HTERT RPE-1 (cell line): ENCODE results near the gene MYO1E.

ENCODE experiments used
- in situ Hi-C: fragments of 300-500 bp; cut with MboI; formaldehyde crosslinking; loops from 4 replicates; pipeline ENCODE4 v1.14.3; 2020; ENCODE audit warnings: low sequenced_read_pairs

The MYO1E gene

GRCh38 chr15:59237924-59238331 lies 134.7 kb downstream of the MYO1E start:
- in situ Hi-C loops = no loop called here

- in situ Hi-C loops = no loop called here
Measured at GRCh38 chr15:59237119-59237855, 135.4 kb downstream of the MYO1E start.

DNA sequence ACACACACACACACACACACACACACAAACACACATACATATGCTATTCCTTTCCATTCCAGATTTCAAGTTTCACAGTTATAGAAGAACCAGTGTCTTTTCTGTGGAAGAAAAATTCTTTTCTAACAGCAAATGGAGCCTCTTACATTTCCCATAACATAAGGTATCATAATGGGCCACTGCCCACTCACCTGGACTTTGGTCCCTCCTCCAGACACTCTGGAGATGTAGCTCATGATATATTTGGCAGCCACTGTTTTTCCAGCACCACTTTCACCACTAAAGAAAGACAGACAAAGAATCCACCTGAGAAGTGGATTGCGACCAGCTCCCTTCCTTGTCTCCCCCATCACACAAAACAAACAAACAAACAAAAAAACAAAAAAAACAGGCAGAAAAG lies 136.3 kb downstream of the MYO1E start:
- in situ Hi-C loops = no loop called here

GRCh38 chr15:59232476-59232875 lies 140.2 kb downstream of the MYO1E start:
- in situ Hi-C loops = no loop called here

- in situ Hi-C loops = no loop called here
Measured at GRCh38 chr15:59230531-59231055, 142.1 kb downstream of the MYO1E start.

DNA sequence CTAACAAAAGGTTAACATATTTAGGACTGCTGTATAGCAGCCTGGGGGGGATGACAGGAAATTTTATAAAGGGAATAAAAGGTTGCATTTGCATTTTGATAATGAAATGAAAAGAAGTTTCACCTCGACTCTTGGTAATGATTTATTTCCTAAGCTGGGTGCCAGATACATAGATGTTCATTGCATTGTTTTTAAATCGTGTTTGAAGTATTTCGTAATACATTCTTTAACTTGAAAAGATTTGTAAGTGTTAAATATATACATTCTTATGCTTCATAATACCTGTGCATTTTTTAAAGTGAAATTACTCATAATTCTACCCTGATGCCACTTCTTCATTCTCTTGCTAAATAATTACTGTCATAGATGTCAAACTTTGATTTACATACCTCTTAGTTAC lies 143.2 kb downstream of the MYO1E start:
- in situ Hi-C loops = no loop called here

DNA sequence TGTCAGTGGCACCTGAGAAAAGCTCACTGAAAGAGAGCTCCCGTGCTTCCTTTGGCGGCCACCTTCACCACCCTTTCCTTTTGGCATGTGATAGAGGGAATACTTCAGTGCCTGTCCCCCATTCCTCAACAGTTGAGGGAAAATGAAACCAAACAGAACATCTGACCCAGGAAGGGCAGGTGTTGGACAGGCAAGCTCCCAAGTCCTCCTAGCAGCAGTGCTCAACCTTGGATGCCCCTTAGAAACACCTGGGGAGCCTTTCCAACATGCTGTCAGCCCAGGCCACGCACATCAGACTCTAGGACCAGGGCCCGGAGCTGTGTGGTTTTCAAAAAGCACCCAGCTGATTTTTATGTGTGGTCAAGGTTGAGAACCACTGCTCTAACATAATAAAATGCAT lies 143.7 kb downstream of the MYO1E start:
- in situ Hi-C loops = no loop called here

DNA sequence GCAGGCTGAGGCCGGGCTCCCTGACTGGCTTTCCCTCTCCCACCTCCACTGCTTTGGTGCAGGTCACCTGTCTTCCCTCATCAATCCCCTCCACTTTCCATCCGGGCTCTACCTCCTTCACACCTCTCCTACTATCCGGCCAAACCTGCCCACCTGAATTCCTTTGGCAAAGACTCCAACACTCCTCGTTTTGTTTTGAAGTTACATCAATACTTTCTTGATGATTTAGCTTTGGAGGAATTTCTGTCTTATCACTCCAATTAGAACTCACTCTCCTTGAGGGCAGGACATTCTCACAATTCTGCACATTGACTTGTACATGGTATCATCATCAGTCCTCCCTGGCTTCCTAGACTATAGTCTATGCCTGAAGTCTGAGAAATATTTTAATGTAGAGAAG lies 145.7 kb downstream of the MYO1E start:
- in situ Hi-C loops = no loop called here

DNA sequence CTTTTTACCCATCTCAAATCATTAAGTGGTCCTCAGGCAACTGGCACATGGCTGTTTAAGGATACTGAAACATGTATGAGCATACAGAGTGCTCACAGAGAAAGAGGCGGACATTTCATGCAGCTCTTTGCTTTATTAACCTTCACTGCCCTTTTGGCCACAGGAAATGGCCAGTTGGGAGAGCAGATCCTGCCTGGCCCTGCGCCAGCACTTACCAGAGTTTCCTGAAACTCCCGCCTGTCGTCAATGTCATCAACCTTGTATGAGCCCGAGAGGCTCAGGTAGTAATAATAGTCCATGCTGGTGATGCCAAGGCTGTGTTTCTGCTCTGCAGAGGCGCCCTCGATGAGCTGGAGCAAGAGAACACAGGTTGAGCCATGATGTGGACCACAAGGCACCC lies 148.2 kb downstream of the MYO1E start:
- in situ Hi-C loops = no loop called here

- in situ Hi-C loops = no loop called here
Measured at GRCh38 chr15:59223736-59224135, 148.9 kb downstream of the MYO1E start.

DNA sequence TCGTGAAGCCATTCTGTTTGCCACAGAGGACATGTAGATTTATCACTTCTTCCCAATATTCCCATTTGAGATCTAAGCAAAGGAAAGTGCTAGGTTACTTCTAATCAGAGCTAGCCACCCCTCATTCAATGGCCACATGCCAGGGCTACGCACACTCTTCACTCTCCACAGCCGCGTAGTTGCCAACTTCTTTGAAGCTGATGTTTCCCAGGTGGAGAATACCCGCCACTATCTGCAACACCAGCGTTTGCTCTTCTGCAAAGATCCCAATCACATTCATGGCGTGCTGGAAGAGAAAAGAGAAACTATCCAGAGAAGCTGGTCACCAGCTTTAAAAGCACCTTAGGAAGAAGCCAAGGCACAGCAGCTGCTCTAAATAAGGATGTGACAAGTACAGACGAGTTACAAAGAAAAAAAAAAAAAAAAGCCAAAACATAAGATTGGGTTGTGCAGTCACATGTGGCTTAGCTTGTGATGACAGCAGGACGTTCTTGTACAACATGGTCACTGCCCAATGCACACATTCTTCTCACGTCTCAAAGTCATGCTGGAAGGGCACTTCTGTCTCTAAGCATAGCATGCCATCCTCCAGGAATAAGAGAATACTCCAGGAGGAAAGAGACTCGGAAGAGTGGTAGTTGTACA lies 149.6 kb downstream of the MYO1E start:
- in situ Hi-C loops = no loop called here

GRCh38 chr15:59221511-59222505 lies 150.9 kb downstream of the MYO1E start:
- in situ Hi-C loops = no loop called here

DNA sequence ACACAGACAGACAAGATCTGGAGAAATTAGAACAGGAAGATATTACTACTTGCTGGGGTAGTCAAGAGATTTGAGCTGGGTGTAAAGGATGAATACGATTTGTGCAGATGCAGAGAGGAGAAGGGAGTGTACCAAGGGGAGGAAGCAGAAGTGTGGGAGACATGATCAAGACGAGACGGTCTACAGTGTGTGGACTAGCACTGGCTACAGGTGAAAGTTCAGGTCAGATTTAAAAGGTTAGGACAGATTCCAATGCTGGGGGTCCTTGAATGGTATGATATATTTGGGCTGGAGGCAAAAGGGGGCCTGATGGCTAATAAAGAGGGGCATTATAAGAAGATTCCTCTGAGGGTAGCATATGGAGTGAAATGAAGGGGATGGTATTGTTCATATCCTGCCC lies 154.0 kb downstream of the MYO1E start:
- in situ Hi-C loops = no loop called here

GRCh38 chr15:59217876-59218498 lies 154.7 kb downstream of the MYO1E start:
- in situ Hi-C loops = no loop called here

GRCh38 chr15:59216911-59217310 lies 155.8 kb downstream of the MYO1E start:
- in situ Hi-C loops = no loop called here

- in situ Hi-C loops = no loop called here
Measured at GRCh38 chr15:59210186-59210585, 162.5 kb downstream of the MYO1E start.

DNA sequence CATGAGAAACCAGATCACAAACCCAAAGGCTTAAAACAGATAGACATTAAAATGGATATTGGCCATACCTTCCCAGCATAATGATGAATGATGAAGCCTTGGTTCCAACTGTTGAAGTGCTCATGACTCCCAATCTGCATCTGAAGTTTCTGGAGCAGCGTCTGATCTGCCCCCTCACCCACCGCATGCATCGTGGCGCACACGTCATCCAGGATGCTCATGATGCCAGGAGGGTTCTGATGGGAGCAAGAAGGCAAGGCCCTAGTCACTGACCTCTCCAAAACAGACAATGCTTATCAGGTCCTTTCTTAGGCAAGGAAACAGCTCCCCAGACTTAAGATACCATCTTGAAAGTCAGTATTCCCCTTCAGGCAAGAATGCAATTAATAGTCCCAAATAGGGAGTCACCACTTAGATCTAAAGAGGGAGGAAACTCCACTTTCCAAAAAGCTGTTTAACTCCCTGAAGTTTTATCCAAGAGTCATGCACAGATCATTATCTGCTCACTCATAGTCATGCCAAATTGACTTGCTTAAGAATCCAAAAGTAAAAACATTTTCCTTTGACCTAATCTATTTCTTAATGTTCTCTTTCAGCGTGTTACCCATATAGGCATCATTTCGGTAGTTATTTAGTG lies 163.9 kb downstream of the MYO1E start:
- in situ Hi-C loops = no loop called here

DNA sequence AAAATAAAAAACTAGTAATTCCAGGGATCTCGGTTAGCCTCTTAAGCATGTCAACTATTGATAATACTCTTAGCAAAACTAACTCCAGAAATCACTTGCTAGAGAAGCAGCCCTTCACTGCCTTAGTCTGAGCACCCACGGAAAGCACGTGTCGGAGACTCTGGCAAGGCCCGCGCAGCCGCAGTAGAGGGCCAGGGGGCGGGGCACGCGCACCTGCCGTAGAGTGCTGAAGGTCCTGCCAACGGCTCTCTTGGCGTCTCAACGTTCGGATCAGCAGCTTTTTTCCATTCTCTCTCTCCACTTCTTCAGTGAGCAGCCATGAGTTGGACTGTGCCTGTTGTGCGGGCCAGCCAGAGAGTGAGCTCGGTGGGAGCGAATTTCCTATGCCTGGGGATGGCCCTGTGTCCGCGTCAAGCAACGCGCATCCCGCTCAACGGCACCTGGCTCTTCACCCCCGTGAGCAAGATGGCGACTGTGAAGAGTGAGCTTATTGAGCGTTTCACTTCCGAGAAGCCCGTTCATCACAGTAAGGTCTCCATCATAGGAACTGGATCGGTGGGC lies 166.0 kb downstream of the MYO1E start, which contains the start of gene LDHAL6B:
Gene LDHAL6B, plus strand, starts transcription at position 221 of the 561 bp plus-strand sequence. Its CDS starts 98 bp downstream, at position 319.
- in situ Hi-C loops = no loop called here

DNA sequence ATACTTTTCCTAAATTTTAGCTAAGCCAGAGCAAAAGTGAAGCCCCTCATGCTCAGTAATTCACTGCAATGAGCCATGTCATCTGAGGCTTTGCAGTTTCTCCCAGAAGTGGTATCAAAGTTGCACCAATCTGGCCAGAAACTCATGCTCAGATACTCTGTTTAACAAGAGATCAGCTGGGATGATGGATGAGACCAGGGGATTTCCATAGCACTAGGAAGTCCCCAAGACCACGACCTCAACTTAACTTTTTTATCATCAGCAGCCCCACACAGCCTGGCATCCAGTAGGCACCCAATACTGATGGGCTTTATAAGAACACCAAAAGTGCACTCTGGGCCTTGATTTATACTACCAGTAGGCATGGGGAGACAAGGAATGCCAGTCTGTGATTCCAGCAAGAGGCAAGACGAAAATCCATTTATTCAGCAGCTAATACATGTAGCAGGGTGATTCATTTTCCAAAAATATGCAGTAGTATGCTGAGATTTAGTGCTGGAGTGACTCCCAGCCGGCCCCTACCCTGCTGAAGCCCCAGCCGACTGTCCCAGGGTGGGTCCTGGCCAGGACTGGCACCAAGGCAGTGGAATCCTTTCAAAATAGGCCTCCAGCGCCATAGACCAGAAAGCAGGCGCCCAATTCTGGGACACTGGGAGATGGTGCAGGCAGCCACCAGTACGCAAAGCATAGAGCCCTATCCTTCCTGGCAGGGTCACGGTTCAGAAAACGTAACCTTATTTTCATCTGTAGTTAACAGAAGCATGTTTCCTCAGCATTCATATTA lies 166.6 kb downstream of the MYO1E start:
- in situ Hi-C loops = no loop called here
